Prostate gland (tissue), 2 donors: ENCODE data around the gene POLG.

ENCODE experiments used
- CTCF ChIP-seq, 4 experiments: fragments of 200-600 bp in 2 of 4; fragments of 450-650 bp in 2 of 4; sonication (generic) in 2 of 4; IDR thresholded peaks; 1 replicate in 3 of 4; 2 replicates in 1 of 4; pipeline ENCODE4 v1.5.1; 2016 to 2019; ENCODE audit warnings: antibody characterized with exemption in 4 of 4, mild to moderate bottlenecking in 2 of 4, moderate library complexity in 2 of 4
- POLR2A ChIP-seq: fragments of 450-650 bp; IDR thresholded peaks from one replicate; pipeline ENCODE4 v1.6.1; 2016; ENCODE audit warnings: antibody characterized with exemption, mild to moderate bottlenecking

GRCh38 chr15:89316504-89316903, 18.1 kb downstream of the POLG start:
- no peak for TF ChIP-seq CTCF (IDR thresholded peaks at IDR 0.05)
- no peak for TF ChIP-seq POLR2A
